ENCODE data around the gene SLC4A2. TPM values are rescaled to one million over a fixed set of nuclear protein-coding genes. Genes with fewer than 3 reads are reported as not detected.

Gene SLC4A2
- total RNA-seq, 1 experiment from 2014 or later: 164 TPM

DNA sequence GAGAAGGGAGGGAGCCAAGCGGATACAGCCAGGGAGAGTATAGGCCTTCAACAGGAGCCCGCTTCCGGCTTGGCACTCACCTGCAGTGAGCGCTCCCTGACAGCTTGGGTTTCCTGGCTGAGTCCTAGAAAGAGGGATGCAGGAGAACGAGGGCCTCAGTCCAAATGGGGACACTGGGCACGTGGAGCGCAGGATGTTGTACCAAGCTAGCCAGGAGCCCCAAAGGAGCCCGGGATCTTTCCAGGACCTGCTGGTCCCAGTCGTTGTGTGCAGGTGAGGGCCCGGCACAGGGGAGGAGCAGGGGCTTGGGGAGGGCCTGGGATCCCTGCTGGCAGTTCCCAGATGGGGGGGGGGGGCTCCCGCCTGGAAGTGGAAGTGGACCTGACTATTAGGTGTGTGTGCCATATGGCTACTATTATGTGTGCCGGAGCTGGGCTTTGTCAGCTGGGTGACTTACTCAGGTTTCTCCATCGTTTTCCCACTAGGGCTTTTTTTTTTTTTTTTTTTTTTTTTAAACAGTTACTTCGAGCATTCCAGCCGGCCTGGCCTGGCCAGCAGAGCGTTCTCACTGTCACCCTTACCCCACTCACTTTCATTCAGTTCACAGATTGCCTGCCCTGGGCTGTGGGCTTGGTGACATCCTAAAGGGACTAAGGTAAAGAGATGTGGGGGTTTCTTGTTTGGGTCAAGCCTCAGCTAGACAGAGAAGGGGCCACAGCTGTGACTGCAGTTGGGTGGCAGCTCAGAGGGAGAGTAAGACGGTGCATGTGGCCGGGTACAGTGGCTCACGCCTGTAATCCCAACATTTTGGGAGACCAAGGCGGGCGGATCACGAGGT lies 30.7 kb downstream of the SLC4A2 start (continued):
- TF ChIP-seq ZNF425 (CRISPR knock-in tag; conservative IDR thresholded peaks at IDR 0.05): no peak
- TF ChIP-seq CREM (CRISPR knock-in tag; IDR thresholded peaks at IDR 0.05): no peak
- no peak for TF ChIP-seq E2F1 (CRISPR knock-in tag; IDR thresholded peaks at IDR 0.05)
- TF ChIP-seq, protein P1, sequence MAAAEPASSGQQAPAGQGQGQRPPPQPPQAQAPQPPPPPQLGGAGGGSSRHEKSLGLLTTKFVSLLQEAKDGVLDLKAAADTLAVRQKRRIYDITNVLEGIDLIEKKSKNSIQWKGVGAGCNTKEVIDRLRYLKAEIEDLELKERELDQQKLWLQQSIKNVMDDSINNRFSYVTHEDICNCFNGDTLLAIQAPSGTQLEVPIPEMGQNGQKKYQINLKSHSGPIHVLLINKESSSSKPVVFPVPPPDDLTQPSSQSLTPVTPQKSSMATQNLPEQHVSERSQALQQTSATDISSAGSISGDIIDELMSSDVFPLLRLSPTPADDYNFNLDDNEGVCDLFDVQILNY (CRISPR knock-in tag; IDR thresholded peaks at IDR 0.05): no peak
- TF ChIP-seq, protein P2, sequence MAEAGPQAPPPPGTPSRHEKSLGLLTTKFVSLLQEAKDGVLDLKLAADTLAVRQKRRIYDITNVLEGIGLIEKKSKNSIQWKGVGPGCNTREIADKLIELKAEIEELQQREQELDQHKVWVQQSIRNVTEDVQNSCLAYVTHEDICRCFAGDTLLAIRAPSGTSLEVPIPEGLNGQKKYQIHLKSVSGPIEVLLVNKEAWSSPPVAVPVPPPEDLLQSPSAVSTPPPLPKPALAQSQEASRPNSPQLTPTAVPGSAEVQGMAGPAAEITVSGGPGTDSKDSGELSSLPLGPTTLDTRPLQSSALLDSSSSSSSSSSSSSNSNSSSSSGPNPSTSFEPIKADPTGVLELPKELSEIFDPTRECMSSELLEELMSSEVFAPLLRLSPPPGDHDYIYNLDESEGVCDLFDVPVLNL (CRISPR knock-in tag; IDR thresholded peaks at IDR 0.05; ENCODE audit: borderline replicate concordance, low read depth): no peak
- TF ChIP-seq, protein P3, sequence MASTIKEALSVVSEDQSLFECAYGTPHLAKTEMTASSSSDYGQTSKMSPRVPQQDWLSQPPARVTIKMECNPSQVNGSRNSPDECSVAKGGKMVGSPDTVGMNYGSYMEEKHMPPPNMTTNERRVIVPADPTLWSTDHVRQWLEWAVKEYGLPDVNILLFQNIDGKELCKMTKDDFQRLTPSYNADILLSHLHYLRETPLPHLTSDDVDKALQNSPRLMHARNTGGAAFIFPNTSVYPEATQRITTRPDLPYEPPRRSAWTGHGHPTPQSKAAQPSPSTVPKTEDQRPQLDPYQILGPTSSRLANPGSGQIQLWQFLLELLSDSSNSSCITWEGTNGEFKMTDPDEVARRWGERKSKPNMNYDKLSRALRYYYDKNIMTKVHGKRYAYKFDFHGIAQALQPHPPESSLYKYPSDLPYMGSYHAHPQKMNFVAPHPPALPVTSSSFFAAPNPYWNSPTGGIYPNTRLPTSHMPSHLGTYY (CRISPR knock-in tag; IDR thresholded peaks at IDR 0.05): no peak
- TF ChIP-seq TEAD4 (CRISPR knock-in tag; IDR thresholded peaks at IDR 0.05): no peak
- TF ChIP-seq, protein P4, sequence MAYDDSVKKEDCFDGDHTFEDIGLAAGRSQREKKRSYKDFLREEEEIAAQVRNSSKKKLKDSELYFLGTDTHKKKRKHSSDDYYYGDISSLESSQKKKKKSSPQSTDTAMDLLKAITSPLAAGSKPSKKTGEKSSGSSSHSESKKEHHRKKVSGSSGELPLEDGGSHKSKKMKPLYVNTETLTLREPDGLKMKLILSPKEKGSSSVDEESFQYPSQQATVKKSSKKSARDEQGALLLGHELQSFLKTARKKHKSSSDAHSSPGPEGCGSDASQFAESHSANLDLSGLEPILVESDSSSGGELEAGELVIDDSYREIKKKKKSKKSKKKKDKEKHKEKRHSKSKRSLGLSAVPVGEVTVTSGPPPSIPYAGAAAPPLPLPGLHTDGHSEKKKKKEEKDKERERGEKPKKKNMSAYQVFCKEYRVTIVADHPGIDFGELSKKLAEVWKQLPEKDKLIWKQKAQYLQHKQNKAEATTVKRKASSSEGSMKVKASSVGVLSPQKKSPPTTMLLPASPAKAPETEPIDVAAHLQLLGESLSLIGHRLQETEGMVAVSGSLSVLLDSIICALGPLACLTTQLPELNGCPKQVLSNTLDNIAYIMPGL (CRISPR knock-in tag; IDR thresholded peaks at IDR 0.05): no peak
- no peak for TF ChIP-seq HMGA2 (CRISPR knock-in tag; IDR thresholded peaks at IDR 0.05)
- no peak for TF ChIP-seq IRF1 (CRISPR knock-in tag; IDR thresholded peaks at IDR 0.05)
- TF ChIP-seq NFE2L1 (CRISPR knock-in tag; IDR thresholded peaks at IDR 0.05): no peak
- TF ChIP-seq ZNF263 (CRISPR knock-in tag; IDR thresholded peaks at IDR 0.05; ENCODE audit: low read depth): no peak
- no peak for TF ChIP-seq SMAD3 (CRISPR knock-in tag; IDR thresholded peaks at IDR 0.05; ENCODE audit: borderline replicate concordance)
- no peak for TF ChIP-seq IRF2 (CRISPR knock-in tag; IDR thresholded peaks at IDR 0.05; ENCODE audit: borderline replicate concordance, low read depth)

DNA sequence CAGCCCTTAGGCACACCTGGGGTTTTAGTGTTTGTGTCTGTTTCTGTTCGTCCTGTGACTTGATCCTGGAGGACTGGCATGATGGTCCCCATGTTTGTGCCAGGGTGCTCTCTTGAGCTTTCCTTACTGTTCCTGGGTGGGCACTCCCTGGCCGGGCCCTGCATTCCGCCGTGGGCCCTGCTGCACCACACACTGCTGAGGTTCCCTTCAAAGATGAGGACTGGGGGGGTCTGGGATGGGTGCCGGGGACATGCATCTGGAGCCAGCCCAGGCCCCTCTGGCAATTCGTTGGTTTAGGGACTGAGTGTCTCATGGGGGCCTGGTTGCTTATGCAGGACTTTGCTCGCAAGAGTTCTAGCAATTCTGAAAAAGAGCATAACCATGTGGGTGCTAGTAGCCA lies 31.6 kb downstream of the SLC4A2 start:
- DNase-seq (ENCODE audit: low spot score) (no peak), ATAC-seq (no peak)
- Mint-ChIP-seq H3K27me3 (ENCODE audit: low read depth) (peaks cover 15% of the 10 kb centered on the region), H3K9me3 (no peaks in the 10 kb centered on the region), H3K27ac (no peak overlapping the region), H3K36me3 (peaks cover 10% of the 10 kb centered on the region), H3K4me1 (peaks cover 41% of the 10 kb centered on the region), H3K4me3 (no peak overlapping the region)
- CTCF ChIA-PET: interaction anchor here (0.6 to 10.4 kb wide), 8 partner anchors 10 to 128 kb away, joined by 3 to 118 read pairs (median 4); partner anchors contain the start of gene FASTK
- POLR2A ChIA-PET: no interaction called here
- TF ChIP-seq AR (CRISPR knock-in tag; IDR thresholded peaks at IDR 0.05) (no peak), CTCF (IDR thresholded peaks at IDR 0.05) (no peak), ZNF121 (CRISPR knock-in tag; IDR thresholded peaks at IDR 0.05) (no peak), ZNF317 (CRISPR knock-in tag; IDR thresholded peaks at IDR 0.05; ENCODE audit: borderline replicate concordance, low read depth) (no peak), FOXK1 (CRISPR knock-in tag; IDR thresholded peaks at IDR 0.05) (no peak), ZNF232 (CRISPR knock-in tag; IDR thresholded peaks at IDR 0.05) (no peak), GABPB1 (CRISPR knock-in tag; IDR thresholded peaks at IDR 0.05) (no peak), TP53 (CRISPR knock-in tag; IDR thresholded peaks at IDR 0.05) (no peak)
